ENCODE data around the gene COPS7B. TPM values are rescaled to one million over a fixed set of nuclear protein-coding genes. Genes with fewer than 3 reads are reported as not detected.

COPS7B gene
- total RNA-seq, 4 donors from 2014 or later: 20.0 to 39.4 (median 24.8) TPM

DNA sequence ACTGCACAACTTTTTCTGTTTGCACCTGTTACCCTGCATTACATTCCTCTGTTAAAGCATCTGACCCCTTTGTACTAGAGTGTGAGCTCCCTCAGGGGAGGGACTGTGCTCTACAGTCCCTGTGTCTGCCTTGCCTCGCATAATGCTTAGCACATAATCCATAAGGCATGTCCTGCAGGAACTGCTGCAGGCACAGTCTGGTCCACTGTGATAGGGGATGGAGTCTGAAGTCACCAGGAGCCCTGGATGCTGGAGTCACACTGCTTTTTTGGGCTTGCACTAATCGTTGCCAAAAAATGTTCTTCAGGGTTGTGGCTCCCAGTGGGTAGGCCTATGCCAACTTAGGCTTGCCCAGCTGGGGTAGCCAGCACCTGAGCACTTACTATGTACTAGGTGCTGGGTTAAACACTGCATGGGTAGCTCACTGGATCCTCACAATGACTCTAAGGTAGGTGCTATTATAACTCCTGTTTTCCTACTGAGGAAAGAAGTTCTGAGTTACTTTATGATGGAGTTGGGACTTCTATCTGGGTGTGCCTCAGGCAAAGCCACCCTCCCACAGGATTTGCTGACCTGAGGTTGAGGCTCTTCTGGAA is 33.3 kb downstream of the COPS7B start:
- TF ChIP-seq CTCF (IDR thresholded peaks at IDR 0.05; ENCODE audit: low read depth): no peak

GRCh38 chr2:231820786-231821303 is 34.6 kb downstream of the COPS7B start:
- no peak for TF ChIP-seq CTCF (IDR thresholded peaks at IDR 0.05; ENCODE audit: low read depth)

- no peak for TF ChIP-seq CTCF (IDR thresholded peaks at IDR 0.05; ENCODE audit: low read depth)
Observed at GRCh38 chr2:231821908-231822307, 35.7 kb downstream of the COPS7B start.

GRCh38 chr2:231853105-231853504 is 66.9 kb downstream of the COPS7B start:
- no peak for TF ChIP-seq CTCF (IDR thresholded peaks at IDR 0.05; ENCODE audit: low read depth)

DNA sequence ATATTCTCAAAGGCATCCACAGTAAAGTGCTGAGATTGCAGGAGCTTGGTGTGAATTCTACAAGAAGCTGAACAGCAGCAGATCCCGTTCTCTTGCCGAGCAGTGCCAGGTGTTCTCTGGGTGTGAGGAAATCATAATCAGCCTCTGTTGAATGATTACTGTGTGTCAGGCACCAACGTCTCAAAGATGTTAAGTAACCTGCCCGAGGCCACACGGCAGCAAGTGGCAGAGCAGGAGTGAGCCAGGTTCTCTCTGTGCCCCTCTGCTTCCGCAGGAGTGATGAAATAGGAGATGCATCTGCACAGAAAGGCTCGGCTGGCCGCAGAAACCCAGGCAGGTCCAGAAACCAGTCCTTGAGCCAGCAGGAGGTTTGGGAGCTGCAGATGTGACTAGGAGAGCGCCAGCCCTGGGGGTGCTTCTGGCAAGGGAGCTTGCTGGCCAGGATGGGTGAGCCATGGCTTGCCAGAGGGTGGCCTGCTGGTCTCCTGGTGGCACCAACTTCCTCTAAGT is 68.4 kb downstream of the COPS7B start:
- no peak for TF ChIP-seq CTCF (IDR thresholded peaks at IDR 0.05; ENCODE audit: low read depth)

DNA sequence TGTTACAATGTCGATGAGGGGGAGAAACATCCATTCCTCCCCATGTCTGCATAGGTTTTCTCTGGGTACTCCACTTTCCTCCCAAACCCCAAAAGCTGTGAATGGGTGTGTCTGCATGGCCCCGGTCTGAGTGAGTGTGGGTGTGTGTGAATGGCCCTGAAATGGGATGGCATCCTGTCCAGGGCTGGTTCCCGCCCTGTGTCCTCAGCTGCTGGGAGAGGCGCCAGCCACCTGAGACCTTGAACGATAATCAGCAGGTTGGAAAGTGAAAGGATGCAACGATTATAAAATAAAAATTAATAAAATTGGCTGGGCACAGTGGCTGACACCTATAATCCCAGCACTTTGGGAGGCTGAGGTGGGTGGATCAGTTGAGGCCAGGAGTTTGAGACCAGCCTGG is 70.7 kb downstream of the COPS7B start:
- TF ChIP-seq CTCF (IDR thresholded peaks at IDR 0.05; ENCODE audit: low read depth): no peak

Small RNA genes lying within 50 kb of the gene (small RNA-seq; reads per million reads assigned to genes)
- not detected for gene AC073476.4

Other genes with a start within 250 kb of the COPS7B start
- gene TEX44, start 193.6 kb upstream of the COPS7B start, total RNA-seq: not detected
- gene PTMA, start 77.9 kb upstream of the COPS7B start, total RNA-seq: 100 to 1,000 TPM; 435 to 772 (median 535) TPM
- gene PDE6D, start 5.2 kb upstream of the COPS7B start, total RNA-seq: 10 to 100 TPM; 12.6 to 29.4 (median 23.6) TPM
- 1 to 10 TPM in 1 of 4 donors, not detected in 3; 1.8 TPM for gene NPPC, start 140.0 kb downstream of the COPS7B start, total RNA-seq
- gene DIS3L2, start 175.3 kb downstream of the COPS7B start, total RNA-seq: 10 to 100 TPM; 18.7 to 30.9 (median 26.1) TPM